K562 (cell line): ENCODE measurements around the gene MAST4. TPM values are rescaled to one million over a fixed set of nuclear protein-coding genes. Genes with fewer than 3 reads are reported as not detected.

Experiments used
- ATAC-seq: fragments of 200-7000 bp; cut with Tn5 transposase; 3 replicates; pipeline ENCODE4 v1.9.1; 2020; ENCODE audit warnings: moderate library complexity
- BruUV-seq: library from RNA; stranded (reverse); fragments of 400-500 nt; replicated peaks from 2 replicates; lab custom pipeline; 2021; lab: Mats Ljungman, UMichigan
- CTCF ChIA-PET: fragments of 300-600 bp; formaldehyde crosslinking; extraction: SDS; loops from one replicate; lab custom pipeline; 2021; ENCODE audit warnings: low intra/inter-chr PET ratio; lab: Yijun Ruan, JAX
- POLR2A ChIA-PET: fragments of 300-600, 350-650 bp; sonication (Branson Sonifier 250); formaldehyde crosslinking; extraction: SDS; loops from one replicate; lab custom pipeline; 2021; ENCODE audit warnings: antibody characterized with exemption, inconsistent platforms; lab: Yijun Ruan, JAX
- DNase-seq, 4 experiments: peaks; one replicate each; pipeline versions ENCODE4 v3.0.0 to v3.0.0-alpha.2; 2011 to 2018; ENCODE audit warnings: low spot score in 3 of 4, mixed read lengths in 3 of 4; ENCODE audit errors: extremely low read depth in 1 of 4
- FAIRE-seq: peaks from 2 replicates; lab custom pipeline; 2011; peaks lifted over from hg19 to GRCh38; lab: Jason Lieb, UNC
- H2AFZ ChIP-seq: 2 replicates; pipeline ENCODE4 v1.6.0; 2011; ENCODE audit warnings: low read depth, low read length, control low read depth, inconsistent platforms
- H3K27ac ChIP-seq: fragments of 200-600 bp; 3 replicates; pipeline ENCODE4 v1.8.0; 2011; ENCODE audit warnings: low read depth, mild to moderate bottlenecking, control low read depth, inconsistent platforms, low read length, moderate library complexity, mixed read lengths; ENCODE audit errors: extremely low read depth
- H3K27me3 ChIP-seq, 2 experiments: fragments of 300-600 bp in 1 of 2; 2 replicates in 1 of 2; 3 replicates in 1 of 2; pipeline versions ENCODE4 v1.6.0 to v1.8.0; 2011; ENCODE audit warnings: inconsistent platforms in 2 of 2, low read length in 2 of 2, mild to moderate bottlenecking in 1 of 2, mixed read lengths in 1 of 2, moderate library complexity in 1 of 2; ENCODE audit not compliant: control insufficient read depth in 2 of 2, insufficient read depth in 2 of 2
- H3K36me3 ChIP-seq: fragments of 300-600 bp; 3 replicates; pipeline ENCODE4 v1.8.0; 2011; ENCODE audit warnings: mild to moderate bottlenecking, low read length, inconsistent platforms; ENCODE audit not compliant: control insufficient read depth, insufficient read depth
- H3K4me1 ChIP-seq, 2 experiments: fragments of 200-600 bp in 1 of 2; replicated peaks in 1 of 2; 2 replicates in 1 of 2; 3 replicates in 1 of 2; pipeline versions ENCODE4 v1.5.1 to v1.8.0; 2011; ENCODE audit warnings: inconsistent platforms in 2 of 2, low read length in 2 of 2, mild to moderate bottlenecking in 1 of 2, mixed read lengths in 1 of 2, moderate library complexity in 1 of 2; ENCODE audit not compliant: control insufficient read depth in 2 of 2, insufficient read depth in 2 of 2
- H3K4me2 ChIP-seq: 2 replicates; pipeline ENCODE4 v1.6.1; 2011; ENCODE audit warnings: low read length, control low read depth, inconsistent platforms, mixed read lengths; ENCODE audit not compliant: insufficient read depth
- H3K4me3 ChIP-seq: fragments of 200-600 bp; sonication (generic), shearing (Covaris generic); 2 replicates; pipeline ENCODE4 v1.5.1; 2016; ENCODE audit warnings: control low read depth, inconsistent platforms
- H3K79me2 ChIP-seq: fragments of 200-600 bp; 3 replicates; pipeline ENCODE4 v1.8.0; 2011; ENCODE audit warnings: low read length, inconsistent platforms; ENCODE audit not compliant: control insufficient read depth, insufficient read depth
- H3K9ac ChIP-seq, 2 experiments: 2 replicates each; pipeline versions ENCODE4 v1.6.0 to v1.6.1; 2011; ENCODE audit warnings: low read depth in 2 of 2, low read length in 2 of 2, control low read depth in 1 of 2, inconsistent platforms in 1 of 2, mild to moderate bottlenecking in 1 of 2, mixed read lengths in 1 of 2; ENCODE audit not compliant: insufficient read depth in 1 of 2
- H3K9me1 ChIP-seq: one replicate; pipeline ENCODE4 v1.6.0; 2011; ENCODE audit warnings: inconsistent platforms, mild to moderate bottlenecking, low read length, moderate library complexity; ENCODE audit not compliant: control insufficient read depth, insufficient read depth
- H3K9me3 ChIP-seq: replicated peaks from 2 replicates; pipeline ENCODE4 v1.5.1; 2011; ENCODE audit warnings: low read depth, low read length, inconsistent platforms; ENCODE audit not compliant: control insufficient read depth, insufficient read depth
- H4K20me1 ChIP-seq: replicated peaks from 2 replicates; pipeline ENCODE4 v1.6.1; 2011; ENCODE audit warnings: low read length, inconsistent platforms, mixed read lengths; ENCODE audit not compliant: control insufficient read depth, insufficient read depth
- IFI16 ChIP-seq: fragments of 250-450 bp; sonication (Bioruptor Pico); IDR thresholded peaks from 2 replicates; pipeline ENCODE4 v2.1.2; 2022; ENCODE audit warnings: mild to moderate bottlenecking, inconsistent platforms
- NELFE ChIP-seq: IDR thresholded peaks from 2 replicates; pipeline ENCODE4 v1.6.1; 2011; ENCODE audit warnings: mild to moderate bottlenecking; ENCODE audit not compliant: insufficient read depth, insufficient read length
- NFATC3 ChIP-seq: fragments of 450-650 bp; IDR thresholded peaks from 2 replicates; pipeline ENCODE4 v1.6.1; 2017; ENCODE audit warnings: mild to moderate bottlenecking
- PHTF2 ChIP-seq: fragments of 250-450 bp; sonication (Bioruptor Pico); IDR thresholded peaks from 2 replicates; pipeline ENCODE4 v1.5.0; 2021; ENCODE audit warnings: mild to moderate bottlenecking
- ZNF274 ChIP-seq: IDR thresholded peaks from 2 replicates; pipeline ENCODE4 v1.6.1; 2011; ENCODE audit warnings: low read depth, mild to moderate bottlenecking, low read length, moderate library complexity, borderline replicate concordance
- ZNF655 ChIP-seq: fragments of 250-450 bp; sonication (Bioruptor Pico); IDR thresholded peaks from 2 replicates; pipeline ENCODE4 v1.5.0; 2021
- WGBS: fragments of 100-300 bp; shearing (Covaris generic); methylation state at CpG from one replicate; pipeline ENCODE4 v1.1.6; 2016; ENCODE audit warnings: low coverage, mixed read lengths; ENCODE audit not compliant: insufficient coverage; ENCODE audit errors: missing lambda C conversion rate; 5-methylcytosine and 5-hydroxymethylcytosine counted together
- in situ Hi-C: fragments of 300-500 bp; cut with MboI; formaldehyde crosslinking; loops from 4 replicates; pipeline ENCODE4 v1.15.0; 2018; ENCODE audit warnings: inconsistent platforms, mixed read lengths
- intact Hi-C: fragments of 100-400 bp; cut with micrococcal nuclease; formaldehyde crosslinking; loops from 2 replicates; pipeline ENCODE4 v1.14.2; 2022
- polyA plus RNA-seq, 8 experiments: library from polyadenylated mRNA; depleted of rRNA in 4 of 8; stranded (reverse) in 5 of 8; unstranded in 3 of 8; fragments of >200 nt; fragmentation: Nextera tagmentation in 2 of 8; fragmentation: Illumina TruSeq in 1 of 8; extraction: Ambion mirVana in 2 of 8; extraction: Trizol in 1 of 8; gene quantifications; 2 replicates each; pipeline versions ENCODE4 v1.2.1 to v1.2.3, GENCODE V29; 2011 to 2014; ENCODE audit warnings: inconsistent platforms in 1 of 8, missing spikeins in 1 of 8
- total RNA-seq, 7 experiments: library from RNA; depleted of rRNA in 6 of 7; stranded (reverse); fragments of >200 nt in 6 of 7; fragmentation: Illumina TruSeq in 2 of 7; extraction: Trizol in 2 of 7; gene quantifications; 2 replicates each; pipeline versions ENCODE4 v1.2.1 to v1.2.3, GENCODE V29; 2011 to 2021; ENCODE audit warnings: low replicate concordance in 1 of 7

The MAST4 gene
- total and polyA plus RNA-seq, 9 of the 15 experiments (the other 6 are each of a cell fraction or from before 2014, with no cell fraction given) = 0.88 to 10.1 (median 5.2) TPM

- no TSS peak for BruUV-seq
- no peaks in the 10 kb centered on the region for H3K9me1 ChIP-seq
- WGBS = 76% methylated on average over 6 of the region's 6 CpGs
- TF ChIP-seq ZNF655 (CRISPR knock-in tag) (no peak), PHTF2 (CRISPR knock-in tag) (no peak), ZNF274 (no peak), NELFE (no peak), IFI16 (CRISPR knock-in tag) (no peak), NFATC3 (no peak)
- no peak overlapping the region for H3K4me2 ChIP-seq
- no peak for FAIRE-seq
- ATAC-seq = no peak
- ChIA-PET CTCF (no interaction called here), POLR2A (no interaction called here)
- H3K9me3 ChIP-seq = no peaks in the 10 kb centered on the region
- H3K9ac ChIP-seq = no peak overlapping the region
- peaks cover 11% of the 10 kb centered on the region for H3K36me3 ChIP-seq
- H4K20me1 ChIP-seq = no peaks in the 10 kb centered on the region
- no peak overlapping the region for H2AFZ ChIP-seq
- DNase-seq = no peak
- no peak overlapping the region for H3K4me3 ChIP-seq
- no peaks in the 10 kb centered on the region for H3K27me3 ChIP-seq
- no peak overlapping the region for H3K27ac ChIP-seq
- H3K79me2 ChIP-seq = no peaks in the 10 kb centered on the region
- intact Hi-C loops = loop anchor here (5.0 kb wide), 1 partner anchor 340 kb away; no protein-coding TSS in a partner anchor
- peaks cover 0 to 6% of the 10 kb centered on the region in 2 experiments; a peak in 2 of 5 replicates for H3K4me1 ChIP-seq
- in situ Hi-C loops = no loop called here
Observed at GRCh38 chr5:67152400-67152799, 556.2 kb downstream of the MAST4 start.
